HL-60/S4 treated with retinoic acid at 250 ng/mL for 4 days and 3 days (cell line): ENCODE results near the gene ZNF865.

ENCODE experiments used
- in situ Hi-C: fragments of 300-500 bp; cut with MboI; formaldehyde crosslinking; loops from 2 replicates; pipeline ENCODE4 v1.7.0; 2022; ENCODE audit warnings: low sequenced_read_pairs

ZNF865 gene

GRCh38 chr19:55643003-55643886 is 37.8 kb downstream of the ZNF865 start, which contains the start of gene ZNF581:
TSS of gene ZNF581 (plus strand) at chr19:55643649. CDS start at chr19:55644572, 923 bp downstream.
- in situ Hi-C loops: no loop called here

GRCh38 chr19:55643887-55644176 is 38.4 kb downstream of the ZNF865 start:
- in situ Hi-C loops: no loop called here

- in situ Hi-C loops: no loop called here
Observed at GRCh38 chr19:55644191-55644833, 38.9 kb downstream of the ZNF865 start.

- in situ Hi-C loops: no loop called here
Observed at GRCh38 chr19:55644842-55645511, 39.5 kb downstream of the ZNF865 start.

- in situ Hi-C loops: no loop called here
Observed at GRCh38 chr19:55645512-55645881, 40.0 kb downstream of the ZNF865 start.

GRCh38 chr19:55646889-55647731 is 41.7 kb downstream of the ZNF865 start:
- in situ Hi-C loops: no loop called here

- in situ Hi-C loops: no loop called here
Observed at GRCh38 chr19:55647732-55648584, 42.5 kb downstream of the ZNF865 start, which contains the start of gene CCDC106. TSS of gene CCDC106 (plus strand) at chr19:55648212. CDS start at chr19:55649047, 835 bp downstream.

- in situ Hi-C loops: no loop called here
Observed at GRCh38 chr19:55648585-55649267, 43.3 kb downstream of the ZNF865 start.

- in situ Hi-C loops: no loop called here
Observed at GRCh38 chr19:55649268-55650125, 44.0 kb downstream of the ZNF865 start.

- in situ Hi-C loops: no loop called here
Observed at GRCh38 chr19:55650126-55650557, 44.7 kb downstream of the ZNF865 start.

- in situ Hi-C loops: no loop called here
Observed at GRCh38 chr19:55650602-55651230, 45.3 kb downstream of the ZNF865 start.

GRCh38 chr19:55651236-55651635 is 45.8 kb downstream of the ZNF865 start:
- in situ Hi-C loops: no loop called here

- in situ Hi-C loops: no loop called here
Observed at GRCh38 chr19:55652311-55653128, 47.1 kb downstream of the ZNF865 start.

GRCh38 chr19:55653651-55654322 is 48.3 kb downstream of the ZNF865 start:
- in situ Hi-C loops: no loop called here

- in situ Hi-C loops: no loop called here
Observed at GRCh38 chr19:55654323-55654867, 48.9 kb downstream of the ZNF865 start.
